ENCODE measurements around the gene OR1S2. TPM values are rescaled to one million over a fixed set of nuclear protein-coding genes. Genes with fewer than 3 reads are reported as not detected.
"Not testable (repeated sequence)": the region's sequence is repeated elsewhere in the genome, so short reads cannot be mapped to it uniquely, and the experiment has no call there.

OR1S2 gene
- total RNA-seq, 1 experiment from 2014 or later: not detected

DNA sequence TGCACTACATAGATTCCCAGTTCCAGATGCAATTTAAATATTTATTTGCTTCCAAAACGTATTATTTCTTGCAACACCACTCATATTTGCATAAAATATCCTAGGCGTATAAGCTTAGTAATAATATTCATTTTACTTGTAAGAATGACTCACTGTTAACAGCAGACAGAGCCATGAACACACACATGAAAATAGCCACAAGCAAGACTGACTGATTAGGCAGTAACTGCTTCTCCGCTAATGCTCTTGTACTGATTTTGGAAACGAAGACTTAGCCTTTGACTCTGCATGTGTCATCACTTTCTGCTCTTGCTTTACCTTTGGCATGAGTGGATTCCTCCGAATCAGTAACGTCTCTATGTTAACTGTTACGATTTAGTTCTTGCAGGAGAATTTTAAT, 18.8 kb upstream of the OR1S2 start:
- BruUV-seq (replicated peaks): no TSS peak
- Histone ChIP-seq H3K27me3 (ENCODE audit: low read length) (peaks cover 3% of the 10 kb centered on the region; the same call in 1 of the 2 replicates), H3F3A (ENCODE audit: low read length, unreplicated experiment) (no peaks in the 10 kb centered on the region), H3K79me2 (ENCODE audit: low read length) (no peaks in the 10 kb centered on the region), H3K4me1 (ENCODE audit: insufficient read depth, low read length) (peaks cover 4% of the 10 kb centered on the region; the same call in 1 of the 2 replicates), H3K27ac (ENCODE audit: low read length) (no peak overlapping the region), H3K9me3 (ENCODE audit: low read length) (no peaks in the 10 kb centered on the region), H3K9ac (ENCODE audit: low read length) (no peak overlapping the region), H3K4me3 (ENCODE audit: low read length) (no peak overlapping the region), H3K4me2 (ENCODE audit: low read length) (peak overlapping the region; percentile 21; the same call in 1 of the 2 replicates), H4K20me1 (ENCODE audit: low read length) (no peaks in the 10 kb centered on the region), H3K9me2 (replicated peaks; ENCODE audit: low read length) (no peaks in the 10 kb centered on the region), H3K36me3 (ENCODE audit: low read depth, low read length) (no peaks in the 10 kb centered on the region), H2AFZ (ENCODE audit: low read length) (no peak overlapping the region)
- ATAC-seq (peak; percentile 84), DNase-seq (peak; percentile 74)
- no peak for TF ChIP-seq EZH2phosphoT487 (IDR thresholded peaks at IDR 0.05; ENCODE audit: borderline replicate concordance, low read length)
- TF ChIP-seq CTCF (conservative IDR thresholded peaks at IDR 0.05; ENCODE audit: low read depth, low read length): no peak
- TF ChIP-seq EZH2 (IDR thresholded peaks at IDR 0.05; ENCODE audit: low read length, unreplicated experiment): no peak
- intact Hi-C loops (cut with micrococcal nuclease): no loop called here
- CTCF ChIA-PET: no interaction called here
- POLR2A ChIA-PET (ENCODE audit: unreplicated experiment): no interaction called here

GRCh38 chr11:58216476-58216875, 12.5 kb upstream of the OR1S2 start:
- POLR2A ChIA-PET (ENCODE audit: unreplicated experiment): no interaction called here
- intact Hi-C loops (cut with micrococcal nuclease): no loop called here
- Histone ChIP-seq H3K9me2 (replicated peaks; ENCODE audit: low read length) (no peaks in the 10 kb centered on the region), H3K36me3 (ENCODE audit: low read depth, low read length) (no peaks in the 10 kb centered on the region), H3F3A (ENCODE audit: low read length, unreplicated experiment) (no peaks in the 10 kb centered on the region), H3K9me3 (ENCODE audit: low read length) (no peaks in the 10 kb centered on the region), H3K27ac (ENCODE audit: low read length) (no peak overlapping the region), H3K4me3 (ENCODE audit: low read length) (no peak overlapping the region), H4K20me1 (ENCODE audit: low read length) (no peaks in the 10 kb centered on the region), H3K27me3 (ENCODE audit: low read length) (peaks cover 14% of the 10 kb centered on the region; the same call in 1 of the 2 replicates), H2AFZ (ENCODE audit: low read length) (no peak overlapping the region), H3K79me2 (ENCODE audit: low read length) (no peaks in the 10 kb centered on the region), H3K4me2 (ENCODE audit: low read length) (no peak overlapping the region), H3K9ac (ENCODE audit: low read length) (no peak overlapping the region), H3K4me1 (ENCODE audit: insufficient read depth, low read length) (no peaks in the 10 kb centered on the region)
- CTCF ChIA-PET: no interaction called here
- DNase-seq (no peak), ATAC-seq (no peak)
- no peak for TF ChIP-seq EZH2phosphoT487 (IDR thresholded peaks at IDR 0.05; ENCODE audit: borderline replicate concordance, low read length)
- no peak for TF ChIP-seq CTCF (conservative IDR thresholded peaks at IDR 0.05; ENCODE audit: low read depth, low read length)
- no peak for TF ChIP-seq EZH2 (IDR thresholded peaks at IDR 0.05; ENCODE audit: low read length, unreplicated experiment)
- no TSS peak for BruUV-seq (replicated peaks)

GRCh38 chr11:58212420-58212819, 8.5 kb upstream of the OR1S2 start, which contains the start of gene OR1S1:
Gene OR1S1, plus strand, starts transcription at chr11:58212720.
- ATAC-seq; H3K27ac ChIP-seq (ENCODE audit: low read length); H3K9ac ChIP-seq (ENCODE audit: low read length); H3F3A ChIP-seq (ENCODE audit: low read length, unreplicated experiment); H2AFZ ChIP-seq (ENCODE audit: low read length); H3K4me2 ChIP-seq (ENCODE audit: low read length); H4K20me1 ChIP-seq (ENCODE audit: low read length); intact Hi-C loops (cut with micrococcal nuclease); CTCF ChIA-PET; BruUV-seq (replicated peaks); H3K4me3 ChIP-seq (ENCODE audit: low read length); DNase-seq; H3K4me1 ChIP-seq (ENCODE audit: insufficient read depth, low read length); H3K79me2 ChIP-seq (ENCODE audit: low read length); POLR2A ChIA-PET (ENCODE audit: unreplicated experiment); H3K9me2 ChIP-seq (replicated peaks; ENCODE audit: low read length); H3K36me3 ChIP-seq (ENCODE audit: low read depth, low read length); H3K9me3 ChIP-seq (ENCODE audit: low read length): not testable (repeated sequence)
- peaks cover 16% of the 10 kb centered on the region; the same call in 1 of the 2 replicates for H3K27me3 ChIP-seq (ENCODE audit: low read length)
